SK-N-SH (cell line): ENCODE measurements around the gene LRRC2. TPM values are rescaled to one million over a fixed set of nuclear protein-coding genes. Genes with fewer than 3 reads are reported as not detected.

ENCODE experiments used
- CTCF ChIA-PET: fragments of 300-600, 350-600 bp; formaldehyde crosslinking; extraction: SDS; loops from one replicate; lab custom pipeline; 2021; lab: Yijun Ruan, JAX
- POLR2A ChIA-PET: fragments of 350-600 bp; sonication (Branson Sonifier 250); formaldehyde crosslinking; extraction: SDS; loops from one replicate; lab custom pipeline; 2020; ENCODE audit warnings: antibody characterized with exemption, inconsistent platforms; lab: Yijun Ruan, JAX
- DNase-seq: peaks from one replicate; pipeline ENCODE4 v3.0.0; 2012
- H2AFZ ChIP-seq: fragments of 200-600 bp; sonication (generic); 2 replicates; pipeline ENCODE4 v1.8.1; 2016; ENCODE audit warnings: antibody characterized with exemption, mild to moderate bottlenecking, low read depth
- H3F3A ChIP-seq: fragments of 200-600 bp; sonication (generic); replicated peaks from 2 replicates; pipeline ENCODE3; 2016; ENCODE audit warnings: antibody characterized with exemption, mild to moderate bottlenecking; ENCODE audit not compliant: insufficient read depth
- H3K27ac ChIP-seq, 2 experiments: fragments of 200-500 bp in 1 of 2; fragments of 200-600 bp in 1 of 2; sonication (Bioruptor generic) in 1 of 2; sonication (generic), shearing (Covaris generic) in 1 of 2; 2 replicates each; pipeline versions ENCODE4 v1.5.1 to v1.6.1; 2014 to 2016; ENCODE audit warnings: low read depth in 2 of 2, inconsistent platforms in 1 of 2, low read length in 1 of 2, mild to moderate bottlenecking in 1 of 2, mixed read lengths in 1 of 2
- H3K27me3 ChIP-seq: fragments of 200-600 bp; sonication (generic), shearing (Covaris generic); 2 replicates; pipeline ENCODE4 v1.6.1; 2016; ENCODE audit warnings: mixed run types; ENCODE audit not compliant: insufficient read depth
- H3K36me3 ChIP-seq, 2 experiments: fragments of 200-500 bp in 1 of 2; fragments of 200-600 bp in 1 of 2; sonication (Bioruptor generic) in 1 of 2; sonication (generic) in 1 of 2; replicated peaks in 1 of 2; 2 replicates each; pipeline versions ENCODE3 to v1.5.1; 2014 to 2016; ENCODE audit warnings: low read length in 1 of 2, mild to moderate bottlenecking in 1 of 2; ENCODE audit not compliant: insufficient read depth in 2 of 2, control insufficient read depth in 1 of 2
- H3K4me1 ChIP-seq, 2 experiments: fragments of 200-500 bp in 1 of 2; fragments of 200-600 bp in 1 of 2; sonication (Bioruptor generic) in 1 of 2; sonication (generic), shearing (Covaris generic) in 1 of 2; 2 replicates each; pipeline versions ENCODE4 v1.5.1 to v1.6.1; 2014 to 2016; ENCODE audit warnings: low read depth in 1 of 2, low read length in 1 of 2, mixed run types in 1 of 2; ENCODE audit not compliant: insufficient read depth in 2 of 2, control insufficient read depth in 1 of 2
- H3K4me2 ChIP-seq: fragments of 200-600 bp; sonication (generic), shearing (Covaris generic); 2 replicates; pipeline ENCODE4 v1.6.1; 2017; ENCODE audit warnings: mixed run types
- H3K4me3 ChIP-seq, 2 experiments: fragments of 200-500 bp in 1 of 2; fragments of 200-600 bp in 1 of 2; sonication (Bioruptor generic) in 1 of 2; sonication (generic), shearing (Covaris generic) in 1 of 2; 2 replicates each; pipeline versions ENCODE4 v1.5.1 to v1.8.1; 2014 to 2016; ENCODE audit warnings: low read depth in 2 of 2, inconsistent platforms in 1 of 2, low read length in 1 of 2, mild to moderate bottlenecking in 1 of 2, mixed read lengths in 1 of 2, moderate library complexity in 1 of 2
- H3K79me2 ChIP-seq: fragments of 200-600 bp; sonication (generic); 2 replicates; pipeline ENCODE4 v1.8.1; 2017; ENCODE audit warnings: mild to moderate bottlenecking; ENCODE audit not compliant: insufficient read depth
- H3K9ac ChIP-seq: fragments of 200-600 bp; sonication (generic); 2 replicates; pipeline ENCODE4 v1.6.1; 2017; ENCODE audit warnings: mixed run types
- H3K9me2 ChIP-seq: fragments of 200-600 bp; sonication (generic); 2 replicates; pipeline ENCODE4 v1.6.1; 2017; ENCODE audit warnings: mixed run types
- H3K9me3 ChIP-seq: fragments of 200-600 bp; sonication (generic); 2 replicates; pipeline ENCODE4 v1.6.1; 2017; ENCODE audit warnings: mixed run types, mild to moderate bottlenecking, moderate library complexity
- H4K20me1 ChIP-seq: fragments of 200-600 bp; sonication (generic); 2 replicates; pipeline ENCODE4 v1.6.1; 2017; ENCODE audit warnings: mild to moderate bottlenecking, mixed run types; ENCODE audit not compliant: insufficient read depth
- CHD2 ChIP-seq: fragments of 150-350 bp; IDR thresholded peaks from 2 replicates; pipeline ENCODE4 v1.6.1; 2018; ENCODE audit warnings: low read length; ENCODE audit not compliant: partially characterized antibody
- CTCF ChIP-seq: fragments of 200-600 bp; sonication (generic); IDR thresholded peaks from 2 replicates; pipeline ENCODE4 v1.6.1; 2017; ENCODE audit warnings: antibody characterized with exemption, mild to moderate bottlenecking, moderate library complexity
- ELF1 ChIP-seq: IDR thresholded peaks from 2 replicates; pipeline ENCODE4 v1.4.0; 2012
- POLR2AphosphoS5 ChIP-seq: IDR thresholded peaks from 2 replicates; pipeline ENCODE4 v1.6.1; 2012; ENCODE audit warnings: low read depth, low read length
- RAD21 ChIP-seq: IDR thresholded peaks from 2 replicates; pipeline ENCODE4 v1.6.1; 2012; ENCODE audit warnings: mild to moderate bottlenecking, low read length
- RXRA ChIP-seq: IDR thresholded peaks from 2 replicates; pipeline ENCODE4 v1.4.0; 2012; ENCODE audit warnings: low read depth, mild to moderate bottlenecking, borderline replicate concordance
- USF1 ChIP-seq: IDR thresholded peaks from 2 replicates; pipeline ENCODE4 v1.4.0; 2012; ENCODE audit warnings: low read depth, borderline replicate concordance
- WGBS: methylation state at CpG from one replicate; pipeline ENCODE4 v1.1.6; 2017; ENCODE audit warnings: low lambda C conversion rate; 5-methylcytosine and 5-hydroxymethylcytosine counted together
- polyA plus RNA-seq, 3 experiments: library from polyadenylated mRNA; depleted of rRNA; stranded (reverse); fragments of >200 nt; gene quantifications; 2 replicates each; pipeline ENCODE4 v1.2.3, GENCODE V29; 2012

Gene LRRC2
- polyA plus RNA-seq, 1 of the 3 experiments (the other 2 are of a cell fraction), result 0.13 TPM

GRCh38 chr3:46576386-46576785, 10.3 kb upstream of the LRRC2 start:
- Histone ChIP-seq H3F3A (no peaks in the 10 kb centered on the region), H3K27ac (no peak overlapping the region), H3K79me2 (no peaks in the 10 kb centered on the region), H3K4me1 (no peaks in the 10 kb centered on the region; a peak in 1 of 4 replicates), H3K9me3 (no peaks in the 10 kb centered on the region), H3K4me2 (no peak overlapping the region), H4K20me1 (no peaks in the 10 kb centered on the region), H3K4me3 (no peak overlapping the region), H3K9me2 (no peaks in the 10 kb centered on the region)
- DNase-seq, result no peak
- WGBS, result 70% methylated on average over 10 of the region's 10 CpGs
- POLR2A ChIA-PET, result no interaction called here
- TF ChIP-seq CTCF, result no peak
- TF ChIP-seq, all 33 proteins: peak for 0
- Histone ChIP-seq H3K36me3 (no peaks in the 10 kb centered on the region), H3K27me3 (no peaks in the 10 kb centered on the region; the same call in 1 of the 2 replicates), H3K9ac (no peak overlapping the region), H2AFZ (no peak overlapping the region)
- CTCF ChIA-PET, result no interaction called here

- WGBS, result 71% methylated on average over 11 of the region's 11 CpGs
- TF ChIP-seq RXRA, result no peak
- TF ChIP-seq POLR2AphosphoS5, result no peak
- no peak for TF ChIP-seq ELF1
- no peak for TF ChIP-seq CHD2
- TF ChIP-seq RAD21, result no peak
- TF ChIP-seq USF1, result no peak
- TF ChIP-seq, all 33 proteins: peak for 0
- Histone ChIP-seq H3K27ac (no peak overlapping the region), H3K4me2 (no peak overlapping the region), H3K9me2 (no peaks in the 10 kb centered on the region), H3K4me3 (no peak overlapping the region), H2AFZ (no peak overlapping the region), H3K4me1 (no peaks in the 10 kb centered on the region; a peak in 1 of 4 replicates), H4K20me1 (no peaks in the 10 kb centered on the region), H3K79me2 (no peaks in the 10 kb centered on the region), H3K27me3 (no peaks in the 10 kb centered on the region; the same call in 1 of the 2 replicates), H3K9me3 (no peaks in the 10 kb centered on the region), H3F3A (no peaks in the 10 kb centered on the region), H3K36me3 (no peaks in the 10 kb centered on the region), H3K9ac (no peak overlapping the region)
- ChIA-PET POLR2A (no interaction called here), CTCF (interaction anchor here (0.9 to 2.0 kb wide), 2 partner anchors 18 to 87 kb away, joined by 4 to 7 read pairs; no protein-coding TSS in a partner anchor)
- DNase-seq, result no peak
These were observed 9.6 kb upstream of the LRRC2 start for GRCh38 chr3:46575577-46576222.
